GM12891 (cell line): ENCODE results near the gene LYPD8. TPM values are rescaled to one million over a fixed set of nuclear protein-coding genes. Genes with fewer than 3 reads are reported as not detected.
A peak's percentile ranks its signal among the peaks of the same experiment; 100 is the strongest.
"Not testable (repeated sequence)": the region's sequence is repeated elsewhere in the genome, so short reads cannot be mapped to it uniquely, and the experiment has no call there.

Experiments
- DNase-seq: peaks from one replicate; pipeline ENCODE4 v3.0.0; 2011; ENCODE audit warnings: low spot score; ENCODE audit not compliant: insufficient read length
- FAIRE-seq: peaks from 2 replicates; lab custom pipeline; 2011; peaks lifted over from hg19 to GRCh38; lab: Jason Lieb, UNC
- PAX5 ChIP-seq: IDR thresholded peaks from 2 replicates; pipeline ENCODE4 v1.6.1; 2011; ENCODE audit warnings: low read length, moderate library complexity, mild to moderate bottlenecking; ENCODE audit not compliant: insufficient read depth, severe bottlenecking
- POLR2A ChIP-seq: IDR thresholded peaks from 2 replicates; pipeline ENCODE4 v1.6.1; 2011; ENCODE audit warnings: low read depth, low read length, control low read depth
- POLR2AphosphoS5 ChIP-seq: IDR thresholded peaks from 2 replicates; pipeline ENCODE4 v1.6.1; 2011; ENCODE audit warnings: low read depth, low read length, control low read depth
- POU2F2 ChIP-seq: IDR thresholded peaks from 2 replicates; pipeline ENCODE4 v1.6.1; 2011; ENCODE audit warnings: low read depth, mild to moderate bottlenecking, control low read depth, low read length, moderate library complexity
- SPI1 ChIP-seq: IDR thresholded peaks from 2 replicates; pipeline ENCODE4 v1.6.1; 2011; ENCODE audit warnings: low read depth, low read length, control low read depth
- TAF1 ChIP-seq: IDR thresholded peaks from 2 replicates; pipeline ENCODE4 v1.6.1; 2011; ENCODE audit warnings: low read depth, low read length, control low read depth
- polyA plus RNA-seq: library from polyadenylated mRNA; unstranded; fragments of >200 nt; gene quantifications from one replicate; pipeline ENCODE4 v1.2.1, GENCODE V29; 2012; ENCODE audit warnings: low read depth, missing spikeins, inconsistent platforms; ENCODE audit not compliant: missing spikeins

LYPD8 gene
- not detected for polyA plus RNA-seq

- FAIRE-seq = no peak
- TF ChIP-seq POLR2A (no peak), TAF1 (no peak), POU2F2 (no peak), PAX5 (no peak), POLR2AphosphoS5 (no peak), SPI1 (no peak)
- no peak for DNase-seq
Observed at GRCh38 chr1:248755517-248755916, at the start of gene LYPD8. Gene LYPD8 (minus strand): TSS chr1:248755759. CDS start chr1:248751081, 4,678 bp downstream.

DNA sequence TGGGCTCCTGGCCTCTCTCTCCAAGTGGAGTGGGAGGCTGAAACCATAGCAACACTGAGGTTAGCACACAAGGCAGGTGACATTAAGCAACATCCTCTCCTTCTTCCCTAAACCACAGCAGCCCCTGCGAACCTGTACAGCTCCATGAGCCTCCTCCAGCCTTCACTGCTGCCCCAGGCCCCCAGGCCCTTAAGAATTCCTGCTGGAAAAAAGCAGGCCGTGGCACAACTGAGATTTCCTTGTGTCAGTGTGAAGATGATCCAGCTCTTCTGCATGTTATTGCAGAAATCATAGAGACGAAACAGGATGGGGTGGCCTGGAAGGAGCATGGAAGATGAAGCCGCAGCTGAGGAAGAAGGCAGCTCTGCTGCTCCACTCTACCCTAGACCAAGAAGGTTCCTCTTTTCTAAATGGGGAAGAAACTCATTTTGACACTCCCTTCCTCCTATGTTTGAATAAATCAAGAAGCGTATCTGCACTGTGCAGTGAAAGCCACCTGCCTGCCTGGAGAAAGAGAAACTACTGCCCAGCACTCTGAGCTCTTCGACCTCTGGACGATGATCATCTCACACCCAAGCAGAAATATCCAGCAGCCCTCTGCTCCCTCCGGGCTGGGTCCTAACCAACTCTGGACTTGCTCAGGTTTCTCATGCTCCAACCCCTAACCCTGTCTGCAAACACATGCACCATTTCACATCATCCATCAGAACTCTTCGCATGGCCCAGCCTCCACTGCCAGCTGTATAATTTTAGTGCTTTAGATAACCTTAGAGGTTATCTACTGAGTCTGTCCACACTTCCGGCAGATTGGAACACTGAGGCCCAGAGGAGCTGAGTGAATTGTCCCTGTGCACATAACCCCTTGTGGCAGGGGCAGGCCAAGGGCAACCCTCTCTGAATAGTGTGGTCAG, 49.5 kb upstream of the LYPD8 start:
- TF ChIP-seq SPI1 = peak; percentile 56; the same call in 1 of the 2 replicates
- TF ChIP-seq POLR2AphosphoS5 = 0 out of 2 replicates have a peak, but pooled peaks have one; percentile 18
- TF ChIP-seq PAX5 = no peak
- TF ChIP-seq POU2F2 = peak; percentile 90
- TF ChIP-seq POLR2A = no peak
- TF ChIP-seq TAF1 = no peak
- FAIRE-seq (peak; percentile 80), DNase-seq (no peak)

DNA sequence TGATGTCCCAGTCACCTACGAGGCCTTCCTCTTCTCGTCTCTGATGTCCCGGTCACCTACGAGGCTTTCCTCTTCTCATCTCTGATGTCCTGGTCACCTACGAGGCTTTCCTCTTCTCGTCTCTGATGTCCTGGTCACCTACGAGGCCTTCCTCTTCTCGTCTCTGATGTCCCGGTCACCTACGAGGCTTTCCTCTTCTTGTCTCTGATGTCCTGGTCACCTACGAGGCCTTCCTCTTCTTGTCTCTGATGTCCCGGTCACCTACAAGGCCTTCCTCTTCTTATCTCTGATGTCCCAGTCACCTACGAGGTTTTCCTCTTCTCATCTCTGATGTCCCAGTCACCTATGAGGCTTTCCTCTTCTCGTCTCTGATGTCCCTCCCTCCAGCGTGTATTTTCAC, 47.9 kb upstream of the LYPD8 start:
- not testable (repeated sequence) for DNase-seq, FAIRE-seq

- FAIRE-seq (no peak), DNase-seq (no peak)
- TF ChIP-seq TAF1 (no peak), POU2F2 (no peak), POLR2AphosphoS5 (no peak), SPI1 (no peak), PAX5 (no peak)
Observed at GRCh38 chr1:248802454-248802853, 46.9 kb upstream of the LYPD8 start.

DNA sequence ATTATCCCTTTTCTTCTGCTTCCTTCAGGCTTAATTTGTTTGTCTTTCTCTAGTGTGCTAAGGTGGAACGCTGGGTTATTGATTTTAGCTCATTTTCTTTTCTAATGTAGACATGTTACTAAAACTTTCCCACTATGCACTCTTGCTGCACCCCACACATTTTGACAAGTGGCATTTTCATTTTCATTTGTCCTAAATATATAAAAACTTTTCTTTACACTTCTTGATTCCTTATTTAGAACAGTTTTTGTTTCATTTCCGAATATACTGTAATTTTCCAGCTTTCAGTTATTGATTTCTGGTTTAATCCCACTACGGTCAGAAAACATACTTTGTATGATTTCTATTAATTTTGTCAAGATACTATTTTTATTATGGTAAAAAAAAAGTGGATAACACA, 44.9 kb upstream of the LYPD8 start:
- FAIRE-seq = no peak
- no peak for DNase-seq
- TF ChIP-seq TAF1 = no peak
- TF ChIP-seq POLR2A = no peak
- TF ChIP-seq SPI1 = no peak
- no peak for TF ChIP-seq POU2F2
- no peak for TF ChIP-seq POLR2AphosphoS5
- no peak for TF ChIP-seq PAX5

- DNase-seq (no peak), FAIRE-seq (no peak)
- TF ChIP-seq TAF1 (no peak), SPI1 (no peak), POLR2A (no peak), PAX5 (no peak), POLR2AphosphoS5 (no peak), POU2F2 (no peak)
Observed at GRCh38 chr1:248798791-248799190, 43.2 kb upstream of the LYPD8 start.

GRCh38 chr1:248794663-248795062, 39.1 kb upstream of the LYPD8 start:
- FAIRE-seq, DNase-seq: not testable (repeated sequence)

GRCh38 chr1:248793592-248793991, 38.0 kb upstream of the LYPD8 start:
- TF ChIP-seq PAX5 = no peak
- TF ChIP-seq POLR2AphosphoS5 = no peak
- TF ChIP-seq TAF1 = no peak
- TF ChIP-seq POU2F2 = no peak
- TF ChIP-seq POLR2A = no peak
- no peak for TF ChIP-seq SPI1
- DNase-seq (no peak), FAIRE-seq (peak; percentile 70)

GRCh38 chr1:248792342-248792741, 36.8 kb upstream of the LYPD8 start:
- FAIRE-seq (no peak), DNase-seq (no peak)
- no peak for TF ChIP-seq PAX5

- FAIRE-seq (no peak), DNase-seq (no peak)
- TF ChIP-seq POLR2AphosphoS5 (no peak), POLR2A (no peak), PAX5 (no peak), POU2F2 (no peak)
Observed at GRCh38 chr1:248791010-248791409, 35.5 kb upstream of the LYPD8 start.

- TF ChIP-seq POLR2AphosphoS5 (no peak), POLR2A (no peak), TAF1 (no peak), PAX5 (no peak), POU2F2 (no peak), SPI1 (no peak)
- no peak for DNase-seq
- no peak for FAIRE-seq
Observed at GRCh38 chr1:248790456-248790855, 34.9 kb upstream of the LYPD8 start.

- FAIRE-seq, DNase-seq: not testable (repeated sequence)
Observed at GRCh38 chr1:248789337-248789736, 33.8 kb upstream of the LYPD8 start.
